RKO (cell line): ENCODE data around the gene PSKH1.
"Not testable (repeated sequence)": the region's sequence is repeated elsewhere in the genome, so short reads cannot be mapped to it uniquely, and the experiment has no call there.

Source experiments
- DNase-seq: peaks from one replicate; pipeline ENCODE4 v3.0.0-alpha.2; 2016; ENCODE audit warnings: low spot score

PSKH1 gene

GRCh38 chr16:67924140-67924906 lies 31.3 kb downstream of the PSKH1 start:
- DNase-seq = no peak

- DNase-seq = no peak
Observed at GRCh38 chr16:67926181-67926750, 33.2 kb downstream of the PSKH1 start.

- DNase-seq = no peak
Observed at GRCh38 chr16:67927131-67927941, 34.3 kb downstream of the PSKH1 start.

GRCh38 chr16:67928147-67928546 lies 35.1 kb downstream of the PSKH1 start:
- DNase-seq = no peak

GRCh38 chr16:67928561-67929364 lies 35.7 kb downstream of the PSKH1 start:
- peak; percentile 68 for DNase-seq

GRCh38 chr16:67930191-67930590 lies 37.1 kb downstream of the PSKH1 start:
- DNase-seq = no peak

- no peak for DNase-seq
Observed at GRCh38 chr16:67930678-67931211, 37.7 kb downstream of the PSKH1 start.

- no peak for DNase-seq
Observed at GRCh38 chr16:67931712-67932461, 38.8 kb downstream of the PSKH1 start, which contains the start of gene CTRL. Gene CTRL, minus strand, starts transcription at chr16:67931862. Its CDS starts 10 bp downstream, at chr16:67931852.

- DNase-seq = no peak
Observed at GRCh38 chr16:67932462-67932840, 39.4 kb downstream of the PSKH1 start.

GRCh38 chr16:67933805-67934204 lies 40.8 kb downstream of the PSKH1 start:
- no peak for DNase-seq

GRCh38 chr16:67934306-67935100 lies 41.4 kb downstream of the PSKH1 start:
- DNase-seq = no peak

GRCh38 chr16:67935101-67935401 lies 42.0 kb downstream of the PSKH1 start:
- no peak for DNase-seq

GRCh38 chr16:67935402-67936123 lies 42.5 kb downstream of the PSKH1 start:
- DNase-seq = peak; percentile 94

GRCh38 chr16:67936124-67936879 lies 43.2 kb downstream of the PSKH1 start, which contains the start of gene PSMB10:
Gene PSMB10, minus strand, starts transcription at chr16:67936850. Its CDS starts 101 bp downstream, at chr16:67936749.
- peak; percentile 78 for DNase-seq

- DNase-seq = peak; percentile 27
Observed at GRCh38 chr16:67936880-67937605, 44.0 kb downstream of the PSKH1 start.

- not testable (repeated sequence) for DNase-seq
Observed at GRCh38 chr16:67937713-67938112, 44.7 kb downstream of the PSKH1 start.

GRCh38 chr16:67939507-67940445 lies 46.7 kb downstream of the PSKH1 start:
- DNase-seq = no peak
